PC-9 (cell line): ENCODE measurements around the gene RMND5A. TPM values are rescaled to one million over a fixed set of nuclear protein-coding genes. Genes with fewer than 3 reads are reported as not detected.

Source experiments
- BruUV-seq: library from RNA; stranded (reverse); fragments of 400-500 nt; replicated peaks from 2 replicates; lab custom pipeline; 2021; lab: Mats Ljungman, UMichigan
- CTCF ChIA-PET: fragments of 300-600 bp; sonication (Branson Sonifier 250); formaldehyde crosslinking; loops from one replicate; lab custom pipeline; 2022; ENCODE audit warnings: antibody characterized with exemption; lab: Charles Lee
- POLR2A ChIA-PET: fragments of 300-600 bp; sonication (Branson Sonifier 250); formaldehyde crosslinking; loops from one replicate; lab custom pipeline; 2022; ENCODE audit warnings: antibody characterized with exemption; ENCODE audit not compliant: unreplicated experiment; lab: Charles Lee
- DNase-seq, 2 experiments: peaks; one replicate each; pipeline versions ENCODE4 v3.0.0 to v3.0.0-alpha.2; 2015 to 2022; ENCODE audit warnings: mixed read lengths in 1 of 2
- H2AFZ ChIP-seq: fragments of 200-600 bp; sonication (generic); 2 replicates; pipeline ENCODE4 v1.8.1; 2017; ENCODE audit warnings: antibody characterized with exemption
- H3F3A ChIP-seq: fragments of 200-600 bp; sonication (generic); 2 replicates; pipeline ENCODE4 v1.8.1; 2017; ENCODE audit warnings: antibody characterized with exemption, mild to moderate bottlenecking, low read depth; ENCODE audit not compliant: insufficient read depth
- H3K27ac ChIP-seq: fragments of 200-600 bp; sonication (generic); 2 replicates; pipeline ENCODE4 v1.6.1; 2016; ENCODE audit warnings: mixed run types
- H3K27me3 ChIP-seq: fragments of 200-600 bp; sonication (generic); 2 replicates; pipeline ENCODE4 v1.6.1; 2016; ENCODE audit warnings: low read depth, mixed run types; ENCODE audit not compliant: insufficient read depth
- H3K36me3 ChIP-seq: fragments of 200-600 bp; sonication (generic); 2 replicates; pipeline ENCODE4 v1.6.1; 2016; ENCODE audit warnings: low read depth, mixed run types
- H3K4me1 ChIP-seq: fragments of 200-600 bp; sonication (generic); replicated peaks from 2 replicates; pipeline ENCODE4 v1.6.1; 2016; ENCODE audit warnings: mixed run types; ENCODE audit not compliant: insufficient read depth
- H3K4me2 ChIP-seq: fragments of 200-600 bp; sonication (generic); 2 replicates; pipeline ENCODE4 v1.6.1; 2017; ENCODE audit warnings: mixed run types
- H3K4me3 ChIP-seq: fragments of 200-600 bp; sonication (generic); 2 replicates; pipeline ENCODE4 v1.6.1; 2016; ENCODE audit warnings: mixed run types
- H3K79me2 ChIP-seq: fragments of 200-600 bp; sonication (generic); 2 replicates; pipeline ENCODE4 v1.6.1; 2017; ENCODE audit warnings: low read depth, mixed run types
- H3K9me2 ChIP-seq: fragments of 200-600 bp; sonication (generic); 2 replicates; pipeline ENCODE4 v1.8.1; 2017; ENCODE audit warnings: mild to moderate bottlenecking; ENCODE audit not compliant: insufficient read depth
- H3K9me3 ChIP-seq: fragments of 200-600 bp; sonication (generic); 2 replicates; pipeline ENCODE4 v1.8.1; 2016; ENCODE audit warnings: low read depth; ENCODE audit not compliant: insufficient read depth
- H4K20me1 ChIP-seq: fragments of 200-600 bp; sonication (generic); 2 replicates; pipeline ENCODE4 v1.8.1; 2017; ENCODE audit not compliant: insufficient read depth
- CTCF ChIP-seq: fragments of 200-600 bp; sonication (generic); conservative IDR thresholded peaks from 2 replicates; pipeline ENCODE4 v1.6.1; 2017; ENCODE audit warnings: mixed run types, antibody characterized with exemption, mild to moderate bottlenecking, moderate library complexity
- EZH2 ChIP-seq: fragments of 200-600 bp; sonication (generic); IDR thresholded peaks from 2 replicates; pipeline ENCODE4 v1.8.0; 2017; ENCODE audit warnings: antibody characterized with exemption, low read depth
- intact Hi-C: fragments of 100-400 bp; cut with micrococcal nuclease; formaldehyde crosslinking; loops from one replicate; pipeline ENCODE4 v1.10.0; 2022; ENCODE audit not compliant: unreplicated experiment
- total RNA-seq: library from RNA; stranded (reverse); gene quantifications from 2 replicates; pipeline ENCODE4 v1.2.3, GENCODE V29; 2021

RMND5A gene
- total RNA-seq, 1 experiment from 2014 or later, result 39.3 TPM

GRCh38 chr2:86776532-86776931, 56.4 kb downstream of the RMND5A start:
- Histone ChIP-seq H3K4me3 (no peak overlapping the region), H2AFZ (no peak overlapping the region), H4K20me1 (no peaks in the 10 kb centered on the region), H3K27me3 (no peaks in the 10 kb centered on the region), H3K4me2 (no peak overlapping the region), H3K27ac (no peak overlapping the region), H3K9me2 (no peaks in the 10 kb centered on the region), H3K9me3 (no peaks in the 10 kb centered on the region), H3K79me2 (no peaks in the 10 kb centered on the region), H3F3A (no peaks in the 10 kb centered on the region), H3K36me3 (peaks cover 14% of the 10 kb centered on the region; the same call in 1 of the 2 replicates), H3K4me1 (no peaks in the 10 kb centered on the region)
- no peak for DNase-seq
- intact Hi-C loops, result no loop called here
- no TSS peak for BruUV-seq
- TF ChIP-seq EZH2 (no peak), CTCF (no peak)
- CTCF ChIA-PET, result interaction anchor here (0.7 to 1.0 kb wide), 2 partner anchors 30 to 1484 kb away, joined by 3 read pairs; no protein-coding TSS in a partner anchor
- POLR2A ChIA-PET, result no interaction called here

DNA sequence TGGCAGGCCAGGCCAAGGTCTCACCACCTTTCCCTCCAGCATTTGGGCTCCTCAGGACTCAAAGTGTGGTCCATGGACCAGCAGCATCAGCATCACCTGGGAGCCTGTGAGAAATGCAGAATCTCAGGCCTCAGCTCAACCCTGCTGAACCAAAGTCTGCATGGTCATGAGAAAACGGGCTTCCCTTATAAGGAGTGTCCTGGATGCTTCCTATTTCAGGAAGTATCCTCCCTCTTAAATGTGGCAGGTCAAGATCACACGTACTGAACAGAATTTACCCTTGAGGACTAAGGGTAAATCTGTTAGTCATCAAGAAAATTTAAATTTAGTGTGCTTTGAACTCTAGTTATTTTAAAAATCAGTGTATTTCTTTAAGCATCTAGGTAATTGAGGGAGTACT, 58.9 kb downstream of the RMND5A start:
- POLR2A ChIA-PET, result no interaction called here
- no peak for DNase-seq
- CTCF ChIA-PET, result no interaction called here
- Histone ChIP-seq H3K27ac (no peak overlapping the region), H4K20me1 (no peaks in the 10 kb centered on the region), H3K9me2 (no peaks in the 10 kb centered on the region), H3K4me3 (no peak overlapping the region), H3K4me2 (no peak overlapping the region), H3K9me3 (no peaks in the 10 kb centered on the region), H2AFZ (no peak overlapping the region), H3K27me3 (no peaks in the 10 kb centered on the region), H3K79me2 (no peaks in the 10 kb centered on the region), H3F3A (no peaks in the 10 kb centered on the region), H3K36me3 (peaks cover 6% of the 10 kb centered on the region; the same call in 1 of the 2 replicates), H3K4me1 (no peaks in the 10 kb centered on the region)
- no TSS peak for BruUV-seq
- intact Hi-C loops, result no loop called here
- no peak for TF ChIP-seq EZH2
- TF ChIP-seq CTCF, result no peak

- intact Hi-C loops, result no loop called here
- no peaks in the 10 kb centered on the region for H3K27me3 ChIP-seq
- no peaks in the 10 kb centered on the region for H3F3A ChIP-seq
- H3K36me3 ChIP-seq, result no peaks in the 10 kb centered on the region
- no peak overlapping the region for H3K27ac ChIP-seq
- no peaks in the 10 kb centered on the region for H3K4me1 ChIP-seq
- no peaks in the 10 kb centered on the region; the same call in 1 of the 2 replicates for H4K20me1 ChIP-seq
- H3K9me2 ChIP-seq, result no peaks in the 10 kb centered on the region
- H3K4me3 ChIP-seq, result no peak overlapping the region
- POLR2A ChIA-PET, result no interaction called here
- H3K79me2 ChIP-seq, result no peaks in the 10 kb centered on the region
- no TSS peak for BruUV-seq
- CTCF ChIA-PET, result no interaction called here
- TF ChIP-seq EZH2, result no peak
- no peak for TF ChIP-seq CTCF
- DNase-seq, result no peak
- H3K4me2 ChIP-seq, result no peak overlapping the region
- H2AFZ ChIP-seq, result no peak overlapping the region
- no peaks in the 10 kb centered on the region for H3K9me3 ChIP-seq
Measured at GRCh38 chr2:86779971-86780370, 59.9 kb downstream of the RMND5A start.
